ENCODE results near the gene C12orf75. TPM values are rescaled to one million over a fixed set of nuclear protein-coding genes. Genes with fewer than 3 reads are reported as not detected.

The C12orf75 gene
- total RNA-seq, 2 experiments from 2014 or later: 16.7 to 17.0 TPM

DNA sequence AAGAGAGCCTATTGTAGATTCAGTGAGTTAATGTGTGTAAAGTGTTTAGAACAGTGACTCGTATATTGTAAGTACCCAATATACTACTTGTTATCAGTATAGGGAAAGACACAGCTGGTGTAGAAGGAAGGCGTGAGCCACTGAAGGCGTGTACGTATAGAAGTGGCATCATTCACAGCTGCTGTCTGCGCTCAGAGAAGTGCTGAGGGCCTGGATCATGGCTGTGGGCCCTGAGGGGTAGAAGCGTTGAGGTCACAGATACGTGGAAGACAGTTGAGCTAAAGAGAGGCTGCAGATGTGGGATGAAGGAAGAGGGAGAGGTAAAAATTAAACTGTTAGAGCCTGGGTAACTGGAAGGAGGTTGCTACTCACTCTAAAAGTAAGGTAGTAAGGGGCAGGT lies 5.9 kb downstream of the C12orf75 start:
- no peak overlapping the region for H3K4me3 Mint-ChIP-seq
- POLR2A ChIA-PET: interaction anchor here (1.0 kb wide), 1 partner anchor 28 kb away, joined by 3 read pairs; no protein-coding TSS in a partner anchor
- Histone ChIP-seq H3K36me3 (ENCODE audit: insufficient read depth, low read length) (peaks cover 4% of the 10 kb centered on the region), H3K27ac (ENCODE audit: low read depth in 1 of 2, low read length in 2 of 2) (no peak overlapping the region), H3K4me3 (ENCODE audit: low read length) (no peak overlapping the region), H3K4me1 (ENCODE audit: insufficient read depth, low read length) (peaks cover 23% of the 10 kb centered on the region), H3K27me3 (ENCODE audit: control insufficient read depth in 1 of 2, insufficient read depth in 2 of 2, low read length in 2 of 2) (no peaks in the 10 kb centered on the region), H3K9me3 (ENCODE audit: control insufficient read depth in 1 of 2, insufficient read depth in 1 of 2, low read length in 2 of 2) (peaks cover 7 to 8% of the 10 kb centered on the region in 2 experiments)
- DNase-seq (no peak), ATAC-seq (ENCODE audit: poor library complexity) (no peak)
- CTCF ChIA-PET: no interaction called here
- no peaks in the 10 kb centered on the region for H3K27me3 Mint-ChIP-seq
- H3K4me1 Mint-ChIP-seq (ENCODE audit: low read depth): peaks cover 41% of the 10 kb centered on the region
- no peaks in the 10 kb centered on the region for H3K9me3 Mint-ChIP-seq
- peaks cover 11% of the 10 kb centered on the region for H3K36me3 Mint-ChIP-seq (ENCODE audit: low read depth)
- intact Hi-C loops (cut with DNase I, micrococcal nuclease): no loop called here
- H3K27ac Mint-ChIP-seq: no peak overlapping the region
- TF ChIP-seq, protein P1, sequence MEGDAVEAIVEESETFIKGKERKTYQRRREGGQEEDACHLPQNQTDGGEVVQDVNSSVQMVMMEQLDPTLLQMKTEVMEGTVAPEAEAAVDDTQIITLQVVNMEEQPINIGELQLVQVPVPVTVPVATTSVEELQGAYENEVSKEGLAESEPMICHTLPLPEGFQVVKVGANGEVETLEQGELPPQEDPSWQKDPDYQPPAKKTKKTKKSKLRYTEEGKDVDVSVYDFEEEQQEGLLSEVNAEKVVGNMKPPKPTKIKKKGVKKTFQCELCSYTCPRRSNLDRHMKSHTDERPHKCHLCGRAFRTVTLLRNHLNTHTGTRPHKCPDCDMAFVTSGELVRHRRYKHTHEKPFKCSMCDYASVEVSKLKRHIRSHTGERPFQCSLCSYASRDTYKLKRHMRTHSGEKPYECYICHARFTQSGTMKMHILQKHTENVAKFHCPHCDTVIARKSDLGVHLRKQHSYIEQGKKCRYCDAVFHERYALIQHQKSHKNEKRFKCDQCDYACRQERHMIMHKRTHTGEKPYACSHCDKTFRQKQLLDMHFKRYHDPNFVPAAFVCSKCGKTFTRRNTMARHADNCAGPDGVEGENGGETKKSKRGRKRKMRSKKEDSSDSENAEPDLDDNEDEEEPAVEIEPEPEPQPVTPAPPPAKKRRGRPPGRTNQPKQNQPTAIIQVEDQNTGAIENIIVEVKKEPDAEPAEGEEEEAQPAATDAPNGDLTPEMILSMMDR (IDR thresholded peaks at IDR 0.05): no peak

DNA sequence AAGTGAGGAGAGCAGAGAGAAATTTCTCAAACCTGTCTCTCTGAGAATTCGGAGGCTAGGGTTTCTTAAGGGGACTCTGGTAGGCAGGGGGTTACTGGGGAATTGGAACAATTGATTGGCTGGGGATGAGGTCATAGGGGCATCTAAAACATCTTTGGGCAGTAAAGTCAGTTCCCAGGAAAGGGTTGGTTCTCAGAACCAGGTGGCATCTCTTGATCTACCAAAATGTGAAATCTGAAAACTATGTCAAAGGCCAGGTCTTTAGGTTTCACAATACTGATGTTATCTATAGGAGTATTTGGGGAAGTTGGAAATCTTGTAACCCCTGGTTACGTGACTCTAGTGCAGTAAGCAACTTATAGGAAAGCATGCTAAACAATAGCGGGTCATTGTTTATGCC lies 6.9 kb downstream of the C12orf75 start:
- POLR2A ChIA-PET: no interaction called here
- Mint-ChIP-seq H3K4me1 (ENCODE audit: low read depth) (peaks cover 32% of the 10 kb centered on the region), H3K27ac (no peak overlapping the region), H3K9me3 (no peaks in the 10 kb centered on the region), H3K36me3 (ENCODE audit: low read depth) (peaks cover 19% of the 10 kb centered on the region), H3K27me3 (no peaks in the 10 kb centered on the region), H3K4me3 (no peak overlapping the region)
- no peak overlapping the region for H3K27ac ChIP-seq (ENCODE audit: low read depth in 1 of 2, low read length in 2 of 2)
- DNase-seq: no peak
- H3K27me3 ChIP-seq (ENCODE audit: control insufficient read depth in 1 of 2, insufficient read depth in 2 of 2, low read length in 2 of 2): no peaks in the 10 kb centered on the region
- ATAC-seq (ENCODE audit: poor library complexity): no peak
- CTCF ChIA-PET: no interaction called here
- H3K4me1 ChIP-seq (ENCODE audit: insufficient read depth, low read length): peaks cover 13% of the 10 kb centered on the region
- intact Hi-C loops (cut with DNase I, micrococcal nuclease): no loop called here
- TF ChIP-seq, protein P1 (IDR thresholded peaks at IDR 0.05): no peak
- peaks cover 6% of the 10 kb centered on the region for H3K36me3 ChIP-seq (ENCODE audit: insufficient read depth, low read length)
- H3K9me3 ChIP-seq (ENCODE audit: control insufficient read depth in 1 of 2, insufficient read depth in 1 of 2, low read length in 2 of 2): peaks cover 7 to 8% of the 10 kb centered on the region in 2 experiments
- H3K4me3 ChIP-seq (ENCODE audit: low read length): no peak overlapping the region

DNA sequence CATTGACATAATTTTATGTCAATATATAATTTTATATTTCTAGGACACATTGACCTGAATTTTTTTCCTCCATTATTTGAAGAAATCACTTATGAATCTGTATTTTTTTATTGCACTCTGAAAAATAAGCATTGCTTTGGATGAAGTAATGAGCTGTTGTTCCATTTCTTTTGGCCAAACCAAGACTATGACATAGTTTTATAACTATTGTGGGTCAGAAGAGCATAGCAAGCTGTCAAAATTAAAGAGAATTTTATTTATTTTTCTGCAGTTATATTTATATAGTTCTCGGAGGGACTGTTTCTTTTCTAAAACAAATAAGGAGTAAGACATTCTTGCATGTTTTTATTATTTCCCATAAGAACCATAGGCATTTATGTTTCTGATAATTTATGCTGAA lies 8.5 kb downstream of the C12orf75 start:
- no peaks in the 10 kb centered on the region for H3K9me3 Mint-ChIP-seq
- H3K27me3 Mint-ChIP-seq: no peaks in the 10 kb centered on the region
- peaks cover 5% of the 10 kb centered on the region for H3K4me1 ChIP-seq (ENCODE audit: insufficient read depth, low read length)
- DNase-seq: no peak
- H3K27me3 ChIP-seq (ENCODE audit: control insufficient read depth in 1 of 2, insufficient read depth in 2 of 2, low read length in 2 of 2): no peaks in the 10 kb centered on the region
- H3K27ac Mint-ChIP-seq: no peak overlapping the region
- no peak overlapping the region for H3K4me3 Mint-ChIP-seq
- peaks cover 7 to 8% of the 10 kb centered on the region in 2 experiments for H3K9me3 ChIP-seq (ENCODE audit: control insufficient read depth in 1 of 2, insufficient read depth in 1 of 2, low read length in 2 of 2)
- intact Hi-C loops (cut with DNase I, micrococcal nuclease): loop anchor here in 1 of 2 experiments (2.0 kb wide), 1 partner anchor 20 kb away; no protein-coding TSS in a partner anchor
- TF ChIP-seq, protein P1 (IDR thresholded peaks at IDR 0.05): no peak
- H3K27ac ChIP-seq (ENCODE audit: low read depth in 1 of 2, low read length in 2 of 2): no peak overlapping the region
- ChIA-PET POLR2A (no interaction called here), CTCF (interaction anchor here (0.6 kb wide), 1 partner anchor 37 kb away, joined by 3 read pairs; no protein-coding TSS in a partner anchor)
- no peak for ATAC-seq (ENCODE audit: poor library complexity)
- H3K4me1 Mint-ChIP-seq (ENCODE audit: low read depth): peaks cover 22% of the 10 kb centered on the region
- H3K4me3 ChIP-seq (ENCODE audit: low read length): no peak overlapping the region
- peaks cover 6% of the 10 kb centered on the region for H3K36me3 ChIP-seq (ENCODE audit: insufficient read depth, low read length)
- H3K36me3 Mint-ChIP-seq (ENCODE audit: low read depth): peaks cover 19% of the 10 kb centered on the region

Measured in CD4-positive, alpha-beta T cell (primary cell).